H1 (cell line): ENCODE measurements around the gene CEACAM6. TPM values are rescaled to one million over a fixed set of nuclear protein-coding genes. Genes with fewer than 3 reads are reported as not detected.

ENCODE experiments used
- CTCF ChIA-PET: fragments of 300-600 bp; sonication (Branson Sonifier 250); formaldehyde crosslinking; loops from one replicate; lab custom pipeline; 2021; ENCODE audit not compliant: partially characterized antibody; lab: Charles Lee
- POLR2A ChIA-PET: fragments of 300-600 bp; sonication (Branson Sonifier 250); formaldehyde crosslinking; loops from one replicate; lab custom pipeline; 2021; ENCODE audit warnings: inconsistent platforms; ENCODE audit not compliant: partially characterized antibody; lab: Charles Lee
- DNase-seq, 2 experiments: peaks; one replicate each; pipeline versions ENCODE4 v3.0.0 to v3.0.0-alpha.2; 2010 to 2022; ENCODE audit warnings: low spot score in 2 of 2, low read depth in 1 of 2, mixed read lengths in 1 of 2
- FAIRE-seq: peaks from 2 replicates; lab custom pipeline; 2011; peaks lifted over from hg19 to GRCh38; lab: Jason Lieb, UNC
- H2AFZ ChIP-seq: 2 replicates; pipeline ENCODE4 v1.8.1; 2012; ENCODE audit warnings: low read length, inconsistent platforms
- H2AK5ac ChIP-seq: 2 replicates; pipeline ENCODE4 v1.6.1; 2013; ENCODE audit warnings: low read depth, low read length
- H2BK120ac ChIP-seq: replicated peaks from 2 replicates; pipeline ENCODE3; 2013; ENCODE audit warnings: low read depth, low read length, inconsistent platforms
- H2BK12ac ChIP-seq: 2 replicates; pipeline ENCODE4 v1.6.1; 2013; ENCODE audit warnings: low read depth, low read length
- H2BK15ac ChIP-seq: 2 replicates; pipeline ENCODE4 v1.6.1; 2013; ENCODE audit warnings: low read length
- H2BK20ac ChIP-seq: 2 replicates; pipeline ENCODE4 v1.6.1; 2013; ENCODE audit warnings: low read length
- H2BK5ac ChIP-seq: 2 replicates; pipeline ENCODE4 v1.6.1; 2013; ENCODE audit warnings: low read depth, low read length
- H3K14ac ChIP-seq: 2 replicates; pipeline ENCODE4 v1.6.1; 2013; ENCODE audit warnings: inconsistent platforms; ENCODE audit not compliant: insufficient read length
- H3K18ac ChIP-seq: 2 replicates; pipeline ENCODE4 v1.6.1; 2013; ENCODE audit warnings: low read length; ENCODE audit errors: extremely low read depth
- H3K23ac ChIP-seq: 2 replicates; pipeline ENCODE4 v1.6.1; 2013; ENCODE audit warnings: inconsistent platforms; ENCODE audit not compliant: insufficient read length
- H3K23me2 ChIP-seq: 2 replicates; pipeline ENCODE4 v1.6.1; 2013; ENCODE audit warnings: low read depth, low read length
- H3K27ac ChIP-seq: 2 replicates; pipeline ENCODE4 v1.6.1; 2011; ENCODE audit warnings: low read depth, low read length, inconsistent platforms
- H3K27me3 ChIP-seq, 4 experiments: replicated peaks in 1 of 4; 1 replicate in 1 of 4; 2 replicates in 3 of 4; pipeline versions ENCODE4 v1.6.1 to v1.8.1; 2011 to 2013; ENCODE audit warnings: low read length in 3 of 4, mild to moderate bottlenecking in 3 of 4, inconsistent platforms in 2 of 4, mixed read lengths in 2 of 4, moderate library complexity in 1 of 4; ENCODE audit not compliant: control insufficient read depth in 3 of 4, insufficient read depth in 3 of 4; ENCODE audit errors: extremely low read depth in 1 of 4
- H3K36me3 ChIP-seq, 4 experiments: 2 replicates each; pipeline versions ENCODE4 v1.6.1 to v1.8.1; 2011 to 2013; ENCODE audit warnings: mild to moderate bottlenecking in 4 of 4, low read length in 3 of 4, moderate library complexity in 2 of 4, control low read depth in 1 of 4, inconsistent platforms in 1 of 4; ENCODE audit not compliant: insufficient read depth in 4 of 4, control insufficient read depth in 2 of 4
- H3K4ac ChIP-seq: replicated peaks from 2 replicates; pipeline ENCODE3; 2013; ENCODE audit warnings: low read length, low read depth, mixed read lengths, inconsistent platforms; ENCODE audit not compliant: insufficient read length
- H3K4me1 ChIP-seq, 4 experiments: replicated peaks in 1 of 4; 1 replicate in 1 of 4; 2 replicates in 3 of 4; pipeline versions ENCODE4 v1.6.1 to v1.8.1; 2011 to 2013; ENCODE audit warnings: low read length in 3 of 4, inconsistent platforms in 2 of 4, mixed read lengths in 1 of 4; ENCODE audit not compliant: insufficient read depth in 4 of 4, control insufficient read depth in 3 of 4
- H3K4me2 ChIP-seq, 2 experiments: 2 replicates each; pipeline versions ENCODE4 v1.6.1 to v1.8.1; 2011 to 2013; ENCODE audit warnings: low read depth in 2 of 2, low read length in 2 of 2, control low read depth in 1 of 2, inconsistent platforms in 1 of 2, mild to moderate bottlenecking in 1 of 2; ENCODE audit not compliant: insufficient read depth in 1 of 2
- H3K4me3 ChIP-seq, 4 experiments: fragments of 200-600, 300-600 bp in 1 of 4; sonication (generic), shearing (Covaris generic), sonication (Bioruptor Twin) in 1 of 4; 2 replicates each; pipeline versions ENCODE4 v1.5.1 to v1.8.1; 2011 to 2016; ENCODE audit warnings: low read length in 4 of 4, low read depth in 3 of 4, control low read depth in 2 of 4, inconsistent platforms in 2 of 4, mild to moderate bottlenecking in 2 of 4, mixed read lengths in 1 of 4, moderate library complexity in 1 of 4; ENCODE audit not compliant: insufficient read depth in 2 of 4; ENCODE audit errors: extremely low read depth in 1 of 4
- H3K56ac ChIP-seq: replicated peaks from 2 replicates; pipeline ENCODE3; 2013; ENCODE audit warnings: low read depth, mild to moderate bottlenecking, mixed read lengths, low read length, inconsistent platforms; ENCODE audit not compliant: insufficient read length
- H3K79me1 ChIP-seq: 2 replicates; pipeline ENCODE4 v1.6.1; 2013; ENCODE audit warnings: low read depth, low read length, control low read depth
- H3K79me2 ChIP-seq, 2 experiments: 2 replicates each; pipeline versions ENCODE4 v1.6.1 to v1.8.1; 2012 to 2013; ENCODE audit warnings: low read length in 2 of 2, mild to moderate bottlenecking in 2 of 2, inconsistent platforms in 1 of 2; ENCODE audit not compliant: insufficient read depth in 2 of 2, control insufficient read depth in 1 of 2
- H3K9ac ChIP-seq, 4 experiments: replicated peaks in 1 of 4; 1 replicate in 1 of 4; 2 replicates in 3 of 4; pipeline versions ENCODE4 v1.6.1 to v1.8.1; 2011 to 2013; ENCODE audit warnings: low read depth in 3 of 4, low read length in 3 of 4, control low read depth in 2 of 4, mild to moderate bottlenecking in 2 of 4, moderate library complexity in 2 of 4, inconsistent platforms in 1 of 4; ENCODE audit errors: extremely low read depth in 1 of 4
- H3K9me3 ChIP-seq, 2 experiments: 2 replicates each; pipeline versions ENCODE4 v1.6.1 to v1.8.1; 2012 to 2013; ENCODE audit warnings: mild to moderate bottlenecking in 2 of 2, moderate library complexity in 2 of 2, control low read depth in 1 of 2, inconsistent platforms in 1 of 2, low read depth in 1 of 2, low read length in 1 of 2, mixed read lengths in 1 of 2; ENCODE audit not compliant: insufficient read depth in 2 of 2
- H4K20me1 ChIP-seq, 2 experiments: replicated peaks in 1 of 2; 2 replicates each; pipeline versions ENCODE3 to v1.8.1; 2011 to 2013; ENCODE audit warnings: inconsistent platforms in 2 of 2, low read length in 2 of 2, mild to moderate bottlenecking in 1 of 2; ENCODE audit not compliant: insufficient read depth in 2 of 2, control insufficient read depth in 1 of 2
- H4K5ac ChIP-seq: 2 replicates; pipeline ENCODE4 v1.6.1; 2013; ENCODE audit warnings: low read length, low read depth, mixed read lengths, inconsistent platforms; ENCODE audit not compliant: insufficient read length
- H4K8ac ChIP-seq: 2 replicates; pipeline ENCODE4 v1.8.0; 2013; ENCODE audit warnings: mild to moderate bottlenecking, moderate library complexity, low read length, inconsistent platforms; ENCODE audit not compliant: insufficient read depth; ENCODE audit errors: extremely low read depth
- H4K91ac ChIP-seq: replicated peaks from 2 replicates; pipeline ENCODE3; 2013; ENCODE audit warnings: low read length, mixed read lengths, inconsistent platforms; ENCODE audit not compliant: insufficient read length
- CEBPB ChIP-seq: IDR thresholded peaks from 2 replicates; pipeline ENCODE4 v1.6.1; 2012; ENCODE audit warnings: low read depth, low read length
- CHD2 ChIP-seq: IDR thresholded peaks from 2 replicates; pipeline ENCODE4 v1.6.1; 2012; ENCODE audit warnings: low read length, improper control_type of control experiment
- CTCF ChIP-seq, 3 experiments: IDR thresholded peaks; 1 replicate in 2 of 3; 2 replicates in 1 of 3; pipeline versions ENCODE4 v1.5.1 to v1.6.1; 2011; ENCODE audit warnings: low read length in 3 of 3, mild to moderate bottlenecking in 3 of 3, inconsistent platforms in 2 of 3, low read depth in 1 of 3, moderate library complexity in 1 of 3; ENCODE audit not compliant: insufficient read depth in 1 of 3; ENCODE audit errors: control extremely low read depth in 1 of 3
- KDM1A ChIP-seq: fragments of 200-600, 300-600 bp; sonication (generic); IDR thresholded peaks from 2 replicates; pipeline ENCODE4 v1.7.1; 2016; ENCODE audit warnings: mild to moderate bottlenecking, low read length, borderline replicate concordance
- MAFK ChIP-seq: IDR thresholded peaks from 2 replicates; pipeline ENCODE4 v1.6.1; 2012; ENCODE audit warnings: low read depth, mild to moderate bottlenecking, improper control_type of control experiment, low read length
- PHF8 ChIP-seq: fragments of 200-600 bp; sonication (generic); conservative IDR thresholded peaks from 2 replicates; pipeline ENCODE4 v1.7.1; 2012; ENCODE audit warnings: low read depth, mild to moderate bottlenecking, inconsistent platforms, low read length, moderate library complexity
- RAD21 ChIP-seq, 2 experiments: IDR thresholded peaks in 1 of 2; conservative IDR thresholded peaks in 1 of 2; 2 replicates each; pipeline ENCODE4 v1.6.1; 2011; ENCODE audit warnings: low read depth in 2 of 2, low read length in 2 of 2, improper control_type of control experiment in 1 of 2, inconsistent platforms in 1 of 2, mild to moderate bottlenecking in 1 of 2, moderate library complexity in 1 of 2
- RXRA ChIP-seq: IDR thresholded peaks from 2 replicates; pipeline ENCODE4 v1.6.1; 2011; ENCODE audit warnings: low read depth, mild to moderate bottlenecking, low read length, moderate library complexity; ENCODE audit not compliant: insufficient read depth
- SP4 ChIP-seq: IDR thresholded peaks from 2 replicates; pipeline ENCODE4 v1.6.1; 2012; ENCODE audit warnings: low read length, inconsistent platforms
- ZNF274 ChIP-seq: IDR thresholded peaks from 2 replicates; pipeline ENCODE4 v1.7.0; 2012; ENCODE audit warnings: low read length, borderline replicate concordance; ENCODE audit errors: extremely low read depth
- WGBS, 2 experiments: shearing (Covaris generic) in 1 of 2; methylation state at CpG; one replicate each; pipeline versions ENCODE4 v1.1.6 to v1.1.7; 2013 to 2015; ENCODE audit warnings: low lambda C conversion rate in 2 of 2, mixed read lengths in 2 of 2, inconsistent platforms in 1 of 2, low coverage in 1 of 2, missing lambda C conversion rate in 1 of 2; ENCODE audit not compliant: insufficient replicate concordance in 2 of 2, insufficient coverage in 1 of 2, insufficient read length in 1 of 2; ENCODE audit errors: extremely low coverage in 1 of 2, missing lambda C conversion rate in 1 of 2; 5-methylcytosine and 5-hydroxymethylcytosine counted together
- polyA plus RNA-seq, 7 experiments: library from polyadenylated mRNA; depleted of rRNA in 3 of 7; stranded (reverse) in 5 of 7; unstranded in 2 of 7; fragments of >200 nt in 5 of 7; fragments of 200-250 nt in 2 of 7; gene quantifications; 1 replicate in 5 of 7; 2 replicates in 1 of 7; 4 replicates in 1 of 7; pipeline versions ENCODE4 v1.2.1 to v1.2.3, GENCODE V29; 2011 to 2013; ENCODE audit warnings: missing spikeins in 2 of 7, mixed read lengths in 2 of 7
- total RNA-seq: library from RNA; stranded (reverse); fragmentation: NEBNext Ultra II Directional; extraction: Animal tissue kit (Norgen Biotek cat#: 25700); gene quantifications from 2 replicates; pipeline ENCODE4 v1.2.1, GENCODE V29; 2021

Gene CEACAM6
- total and polyA plus RNA-seq, 2 of the 8 experiments (the other 6 are each of a cell fraction or from before 2014, with no cell fraction given), result not detected

GRCh38 chr19:41758846-41759245, 3.5 kb downstream of the CEACAM6 start:
- FAIRE-seq, result no peak
- no peak overlapping the region for H2BK120ac ChIP-seq
- H2BK5ac ChIP-seq, result no peak overlapping the region
- no peaks in the 10 kb centered on the region for H3K36me3 ChIP-seq
- DNase-seq, result no peak
- peaks cover 58 to 87% of the 10 kb centered on the region in 2 experiments for H3K9me3 ChIP-seq
- no peak overlapping the region for H3K27ac ChIP-seq
- H3K79me2 ChIP-seq, result no peaks in the 10 kb centered on the region
- H2BK12ac ChIP-seq, result no peak overlapping the region
- H3K4ac ChIP-seq, result no peak overlapping the region
- H3K18ac ChIP-seq, result no peak overlapping the region
- no peak overlapping the region for H3K14ac ChIP-seq
- no peak overlapping the region for H4K5ac ChIP-seq
- no peak overlapping the region for H3K23ac ChIP-seq
- H4K8ac ChIP-seq, result no peak overlapping the region
- no peak overlapping the region for H3K9ac ChIP-seq
- ChIA-PET CTCF (interaction anchor here (0.6 to 1.4 kb wide), 2 partner anchors 52 to 129 kb away, joined by 3 to 4 read pairs; no protein-coding TSS in a partner anchor), POLR2A (no interaction called here)
- no peaks in the 10 kb centered on the region for H3K4me1 ChIP-seq
- H3K79me1 ChIP-seq, result no peaks in the 10 kb centered on the region
- H2AK5ac ChIP-seq, result no peak overlapping the region
- no peak overlapping the region for H3K56ac ChIP-seq
- no peak overlapping the region for H2AFZ ChIP-seq
- no peaks in the 10 kb centered on the region for H3K23me2 ChIP-seq
- H4K91ac ChIP-seq, result no peak overlapping the region
- H4K20me1 ChIP-seq, result no peaks in the 10 kb centered on the region
- no peak overlapping the region for H2BK15ac ChIP-seq
- no peak overlapping the region for H2BK20ac ChIP-seq
- H3K4me3 ChIP-seq, result no peak overlapping the region
- WGBS, 2 experiments, result 86% methylated on average over 9 of the region's 9 CpGs; no CpG with 5 or more reads in 1 of the 2 experiments
- TF ChIP-seq RAD21 (IDR thresholded peaks at IDR 0.05 in 1 of 2, conservative IDR thresholded peaks at IDR 0.05 in 1 of 2; ENCODE audit: low read depth in 2 of 2, low read length in 2 of 2) (no peak), RXRA (no peak), CTCF (IDR thresholded peaks at IDR 0.05; ENCODE audit: control extremely low read depth in 1 of 3, insufficient read depth in 1 of 3, low read depth in 1 of 3, low read length in 3 of 3) (no peak), CHD2 (no peak), SP4 (no peak), CEBPB (no peak), ZNF274 (no peak), MAFK (no peak), PHF8 (no peak), KDM1A (no peak)
- no peak overlapping the region for H3K4me2 ChIP-seq
- no peaks in the 10 kb centered on the region for H3K27me3 ChIP-seq
